ENCODE data around the gene CLRN1.

CLRN1 gene

DNA sequence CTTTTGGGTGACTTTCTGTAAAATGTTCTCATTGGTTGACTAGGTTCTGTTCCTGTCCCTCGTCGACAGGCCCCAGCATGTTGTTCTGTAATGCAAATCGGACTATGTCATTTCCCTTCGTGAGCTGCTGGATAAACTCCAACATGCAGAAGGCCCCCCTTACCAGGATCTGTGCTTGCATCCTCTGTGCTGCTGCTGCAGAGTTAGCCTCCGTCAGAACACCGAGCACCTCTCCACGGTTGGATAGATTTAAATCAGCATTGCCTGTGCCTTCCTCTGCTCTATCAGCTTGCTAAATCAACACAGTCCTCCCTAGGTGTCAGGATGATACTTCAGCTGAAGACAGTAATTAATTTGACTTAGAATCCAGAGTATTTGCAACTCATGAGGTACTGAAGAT is 54.6 kb downstream of the CLRN1 start:
- DNase-seq, result no peak

GRCh38 chr3:150913133-150913922 is 59.2 kb downstream of the CLRN1 start:
- no peak for DNase-seq

- no peak for DNase-seq
These were observed 60.0 kb downstream of the CLRN1 start for GRCh38 chr3:150912501-150912900.

- DNase-seq, result no peak
These were observed 60.8 kb downstream of the CLRN1 start for GRCh38 chr3:150911771-150912170.

DNA sequence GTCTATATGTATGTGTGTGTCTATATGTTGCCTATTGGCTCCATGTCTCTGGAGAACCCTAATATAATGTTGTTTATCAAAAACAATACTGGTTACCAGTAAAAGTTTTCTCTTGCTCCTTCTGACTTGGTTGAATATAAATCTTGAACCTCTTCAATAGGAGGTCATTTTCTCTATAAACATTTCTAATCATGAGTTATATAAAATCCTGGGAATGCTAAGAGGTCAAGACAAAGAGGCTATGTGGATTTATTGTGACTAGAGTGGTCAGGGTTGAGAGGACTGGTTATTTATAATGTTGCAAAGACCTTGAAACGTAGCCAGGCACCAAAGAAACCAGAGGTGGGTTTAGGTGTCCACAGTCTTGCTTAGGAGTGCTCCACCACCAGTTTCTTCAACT is 66.1 kb downstream of the CLRN1 start:
- DNase-seq, result no peak

DNA sequence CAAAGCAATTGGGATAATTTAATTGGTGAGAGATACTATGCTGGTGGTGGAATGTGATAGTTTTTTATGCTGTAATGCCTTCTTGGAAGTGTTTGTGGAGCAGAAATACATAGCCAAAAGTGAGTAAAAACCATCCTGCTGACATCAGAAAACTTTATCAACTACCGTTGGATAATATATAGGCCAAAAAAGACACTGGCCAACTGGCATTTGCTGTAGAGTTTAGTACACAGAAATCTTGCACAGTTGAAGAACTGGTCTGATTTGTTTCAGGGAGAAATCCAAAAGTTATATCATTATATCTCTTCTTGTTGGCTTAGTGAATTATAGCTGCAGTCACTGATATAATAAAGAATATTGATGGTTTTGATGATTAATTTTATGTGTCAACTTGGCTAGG is 66.8 kb downstream of the CLRN1 start:
- no peak for DNase-seq

DNA sequence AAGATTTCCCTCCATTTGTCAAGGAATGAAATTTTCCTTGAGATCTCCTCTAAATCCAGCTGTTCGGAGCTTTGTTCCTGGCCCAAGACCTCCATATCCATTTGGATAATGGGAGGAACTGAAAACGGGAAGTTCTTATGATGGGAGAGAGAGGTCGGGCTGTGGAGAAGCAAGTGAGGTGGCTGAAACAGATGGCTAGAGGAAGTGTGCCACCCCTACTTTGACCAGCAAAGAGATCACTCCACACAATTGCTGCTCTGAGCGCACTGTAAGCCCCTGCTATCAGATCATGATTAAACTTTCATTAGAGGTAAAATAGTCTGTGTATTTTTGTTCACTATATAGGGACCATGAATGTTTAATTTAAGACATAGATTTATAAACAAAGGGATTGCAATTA is 67.2 kb downstream of the CLRN1 start, which contains the start of gene MINDY4B:
Gene MINDY4B, minus strand, starts transcription at position 101 of the 400 bp plus-strand sequence. Its CDS starts 0 bp downstream, at position 101.
- DNase-seq, result no peak

DNA sequence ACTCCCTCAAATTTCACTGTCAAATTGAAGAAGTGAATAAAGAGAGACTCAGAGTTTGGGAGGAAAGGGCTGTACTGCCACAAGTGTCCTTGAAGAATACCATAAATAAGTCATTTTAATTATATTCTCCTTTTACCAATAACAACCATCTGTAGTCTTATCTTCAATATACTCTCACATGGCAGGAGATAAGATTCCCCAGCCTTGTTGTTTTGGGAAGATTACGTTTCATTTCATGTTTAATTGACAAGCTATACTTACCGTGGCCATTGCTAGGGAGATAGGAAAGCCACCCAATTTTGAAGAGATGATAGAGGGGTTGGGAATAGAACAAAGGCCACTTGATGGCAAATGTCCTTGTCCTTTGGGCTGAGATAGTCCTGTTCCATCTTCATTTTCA is 69.5 kb downstream of the CLRN1 start:
- no peak for DNase-seq

DNA sequence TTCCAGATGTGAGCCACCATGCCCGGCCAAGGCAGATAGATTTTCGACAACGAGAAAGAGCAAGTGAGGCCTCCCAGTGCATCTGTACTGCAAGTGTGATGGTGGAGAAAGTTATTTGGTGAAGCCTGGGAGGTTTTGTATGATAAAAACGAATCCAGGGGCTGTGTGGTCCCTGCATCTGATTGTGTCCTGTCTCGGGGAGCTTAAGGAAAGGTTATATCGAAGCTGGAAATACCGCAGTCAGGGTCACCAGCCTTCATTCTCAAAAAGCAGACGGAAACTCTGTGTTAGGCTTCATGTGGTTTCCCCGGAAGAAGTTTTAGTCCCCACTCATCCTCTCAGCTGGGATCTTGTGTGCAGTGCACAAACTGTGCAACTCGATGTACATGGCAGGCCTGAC is 70.7 kb downstream of the CLRN1 start:
- no peak for DNase-seq

DNA sequence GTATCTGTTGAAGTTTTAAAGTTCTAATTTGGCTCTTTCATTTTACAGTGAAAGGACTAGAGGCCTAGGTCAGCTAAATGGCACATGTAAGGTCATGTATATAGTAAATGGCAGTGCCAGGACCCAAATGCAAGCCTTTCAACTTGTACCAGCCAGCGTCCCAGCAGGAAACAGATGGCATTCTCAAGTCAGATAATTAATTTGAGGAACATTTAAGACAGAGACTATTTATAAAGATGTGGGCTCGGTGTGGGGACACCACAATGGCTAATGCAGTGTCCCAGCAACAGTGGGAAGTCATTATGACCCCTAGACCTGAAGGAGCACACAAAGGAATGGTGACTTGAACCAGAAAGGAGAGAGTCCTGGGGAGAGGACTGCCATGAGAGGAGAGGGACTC is 73.4 kb downstream of the CLRN1 start:
- no peak for DNase-seq

DNA sequence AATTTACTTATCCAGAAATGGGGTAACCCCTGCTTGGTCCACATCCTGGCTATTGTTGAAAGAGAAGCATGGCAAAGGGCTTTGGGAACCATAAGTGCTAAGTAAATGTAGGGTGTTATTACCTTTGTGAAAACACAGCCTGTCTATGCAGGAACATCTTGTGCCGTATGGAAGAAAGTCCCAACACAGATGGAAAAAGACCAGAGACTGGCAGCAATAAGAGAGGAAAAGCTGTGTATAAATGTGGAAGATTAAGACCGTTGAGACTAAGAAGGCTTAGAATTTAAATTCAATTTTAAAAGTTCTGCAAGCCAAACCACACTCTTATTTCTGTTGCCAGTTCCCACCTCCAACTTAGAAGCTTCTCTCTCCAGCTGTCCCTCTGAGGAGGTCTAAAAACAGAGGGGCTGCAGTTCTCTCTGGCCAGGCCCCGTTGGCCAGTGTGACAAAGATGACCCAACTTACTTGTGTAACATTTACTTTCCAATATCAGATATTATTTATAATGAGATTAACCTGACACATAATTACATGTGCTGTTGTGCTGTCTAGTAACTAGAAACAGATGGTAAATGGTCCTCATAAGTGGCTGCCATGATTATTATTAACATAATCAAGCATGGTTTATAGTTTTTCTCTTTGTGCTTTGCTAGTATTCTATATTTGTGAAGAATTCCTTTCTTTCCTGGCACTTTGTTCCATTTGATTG is 74.3 kb downstream of the CLRN1 start:
- DNase-seq, result no peak

DNA sequence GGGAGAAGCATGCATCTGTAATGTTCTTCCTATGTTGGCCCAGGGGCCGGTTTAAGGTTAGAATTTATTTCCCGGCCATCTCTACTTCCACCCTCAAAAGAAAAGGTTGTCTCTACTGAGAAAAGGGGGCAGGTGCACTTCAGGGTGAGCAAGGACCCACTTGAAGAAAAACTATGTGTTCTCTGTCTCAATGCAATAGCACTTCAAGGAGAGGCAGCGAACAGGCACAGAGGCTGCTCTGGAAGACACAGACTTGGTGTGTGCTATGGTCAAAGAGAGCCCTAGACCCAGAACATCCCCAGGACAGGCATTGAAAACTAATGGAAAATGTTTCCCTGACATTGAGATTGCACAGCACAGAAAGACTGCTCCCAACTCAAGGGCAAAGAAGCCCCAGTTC is 74.9 kb downstream of the CLRN1 start:
- no peak for DNase-seq

GRCh38 chr3:150890831-150891230 is 81.7 kb downstream of the CLRN1 start:
- no peak for DNase-seq

GRCh38 chr3:150890295-150890694 is 82.2 kb downstream of the CLRN1 start:
- DNase-seq, result no peak

GRCh38 chr3:150889106-150889505 is 83.4 kb downstream of the CLRN1 start:
- no peak for DNase-seq

- DNase-seq, result no peak
These were observed 85.5 kb downstream of the CLRN1 start for GRCh38 chr3:150887031-150887430.

GRCh38 chr3:150885535-150885934 is 87.0 kb downstream of the CLRN1 start:
- DNase-seq, result no peak

- no peak for DNase-seq
These were observed 93.4 kb downstream of the CLRN1 start for GRCh38 chr3:150878996-150879575.

- DNase-seq, result no peak
These were observed 94.2 kb downstream of the CLRN1 start for GRCh38 chr3:150878290-150878689.

- no peak for DNase-seq
These were observed 95.2 kb downstream of the CLRN1 start for GRCh38 chr3:150877303-150877702.

- DNase-seq, result no peak
These were observed 95.8 kb downstream of the CLRN1 start for GRCh38 chr3:150876611-150877265.

Data from activated gamma-delta T cell (primary cell).